PC-3 (cell line): Measurements from ENCODE around the gene RAB40C. TPM values are rescaled to one million over a fixed set of nuclear protein-coding genes. Genes with fewer than 3 reads are reported as not detected.

Source experiments
- ATAC-seq: fragments of 200-7000 bp; cut with Tn5 transposase; 2 replicates; pipeline ENCODE4 v1.9.1; 2020; ENCODE audit warnings: mild to moderate bottlenecking, moderate library complexity
- BruUV-seq: library from RNA; stranded (reverse); fragments of 400-500 nt; replicated peaks from 2 replicates; lab custom pipeline; 2021; lab: Mats Ljungman, UMichigan
- CTCF ChIA-PET: fragments of 300-600 bp; sonication (Branson Sonifier 250); formaldehyde crosslinking; loops from one replicate; lab custom pipeline; 2022; ENCODE audit warnings: antibody characterized with exemption; lab: Charles Lee
- POLR2A ChIA-PET: fragments of 300-600 bp; sonication (Branson Sonifier 250); formaldehyde crosslinking; loops from one replicate; lab custom pipeline; 2022; ENCODE audit warnings: antibody characterized with exemption; ENCODE audit not compliant: unreplicated experiment; lab: Charles Lee
- DNase-seq: peaks from one replicate; pipeline ENCODE4 v3.0.0-alpha.2; 2015
- H2AFZ ChIP-seq: fragments of 300-600 bp; sonication (generic); 2 replicates; pipeline ENCODE4 v1.6.0; 2016; ENCODE audit warnings: antibody characterized with exemption, low read length
- H3F3A ChIP-seq: fragments of 300-600 bp; sonication (generic); one replicate; pipeline ENCODE4 v1.6.0; 2017; ENCODE audit warnings: antibody characterized with exemption, low read length, control low read depth, mild to moderate bottlenecking; ENCODE audit not compliant: unreplicated experiment
- H3K27ac ChIP-seq: fragments of 300-600 bp; sonication (generic); 2 replicates; pipeline ENCODE4 v1.5.1; 2016; ENCODE audit warnings: mild to moderate bottlenecking, low read length
- H3K27me3 ChIP-seq: fragments of 300-600 bp; sonication (generic); 2 replicates; pipeline ENCODE4 v1.6.1; 2016; ENCODE audit warnings: low read length, mixed read lengths
- H3K36me3 ChIP-seq: fragments of 300-600 bp; sonication (generic); 2 replicates; pipeline ENCODE4 v1.6.1; 2016; ENCODE audit warnings: low read depth, mixed run types, low read length, mixed read lengths
- H3K4me1 ChIP-seq: fragments of 300-600 bp; sonication (generic); 2 replicates; pipeline ENCODE4 v1.5.1; 2016; ENCODE audit warnings: low read length; ENCODE audit not compliant: insufficient read depth
- H3K4me2 ChIP-seq: fragments of 300-600 bp; sonication (generic); 2 replicates; pipeline ENCODE4 v1.6.0; 2016; ENCODE audit warnings: low read length
- H3K4me3 ChIP-seq: fragments of 300-600 bp; sonication (generic); 2 replicates; pipeline ENCODE4 v1.5.1; 2016; ENCODE audit warnings: mild to moderate bottlenecking, low read length, mixed read lengths
- H3K79me2 ChIP-seq: fragments of 300-600 bp; sonication (generic); 2 replicates; pipeline ENCODE4 v1.6.1; 2017; ENCODE audit warnings: low read length, mixed read lengths
- H3K9ac ChIP-seq: fragments of 300-600 bp; sonication (generic); 2 replicates; pipeline ENCODE4 v1.6.0; 2016; ENCODE audit warnings: mild to moderate bottlenecking, low read length
- H3K9me2 ChIP-seq: fragments of 300-600 bp; sonication (generic); replicated peaks from 2 replicates; pipeline ENCODE4 v1.6.1; 2016; ENCODE audit warnings: mixed run types, low read length, mixed read lengths
- H3K9me3 ChIP-seq: fragments of 300-600 bp; sonication (generic); 2 replicates; pipeline ENCODE4 v1.6.1; 2016; ENCODE audit warnings: low read length, mixed read lengths
- H4K20me1 ChIP-seq: fragments of 300-600 bp; sonication (generic); 2 replicates; pipeline ENCODE4 v1.6.1; 2016; ENCODE audit warnings: low read length, mixed read lengths
- EZH2 ChIP-seq: fragments of 300-600 bp; sonication (generic); IDR thresholded peaks from one replicate; pipeline ENCODE4 v1.6.1; 2017; ENCODE audit warnings: antibody characterized with exemption, mild to moderate bottlenecking, low read length; ENCODE audit not compliant: unreplicated experiment
- EZH2phosphoT487 ChIP-seq: fragments of 300-600 bp; sonication (generic); IDR thresholded peaks from 2 replicates; pipeline ENCODE4 v1.6.1; 2018; ENCODE audit warnings: mild to moderate bottlenecking, antibody characterized with exemption, low read length, borderline replicate concordance
- intact Hi-C: fragments of 100-400 bp; cut with micrococcal nuclease; formaldehyde crosslinking; loops from 2 replicates; pipeline ENCODE4 v1.9.0; 2023
- total RNA-seq: library from RNA; depleted of rRNA; stranded (reverse); fragments of >200 nt; gene quantifications from 2 replicates; pipeline ENCODE4 v1.2.3, GENCODE V29; 2014
- TF ChIP-seq, protein P1 (sequence below): fragments of 300-600 bp; sonication (generic); conservative IDR thresholded peaks from 2 replicates; pipeline ENCODE4 v1.5.1; 2017; ENCODE audit warnings: antibody characterized with exemption, low read depth, mild to moderate bottlenecking, low read length

The RAB40C gene
- total RNA-seq, 1 experiment from 2014 or later, result 19.5 TPM

DNA sequence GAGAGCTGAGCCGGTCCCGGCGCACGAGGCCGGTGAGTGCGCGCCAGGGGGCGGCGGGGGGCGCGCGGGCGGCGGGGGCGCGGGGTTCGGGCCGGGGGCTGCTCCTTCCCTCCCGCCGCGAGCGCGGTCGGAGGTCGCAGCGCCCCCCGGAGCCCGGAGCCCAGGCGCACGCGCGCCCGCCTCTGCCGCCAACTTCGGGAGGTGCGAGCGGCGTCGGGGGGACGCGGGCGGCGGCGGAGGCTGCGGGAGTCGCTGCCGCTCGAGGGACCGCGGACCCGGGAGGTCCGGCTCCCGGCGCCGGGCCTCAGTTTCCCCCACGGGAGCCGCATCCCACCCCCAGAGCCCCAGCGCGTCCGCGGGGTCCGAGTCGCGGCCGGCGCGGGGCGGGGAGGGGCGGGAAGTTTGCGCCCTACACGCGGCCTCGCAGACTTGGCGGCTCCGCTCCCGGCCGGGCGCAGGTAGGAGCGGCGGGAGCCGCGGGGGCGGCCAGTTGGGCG is 29.6 kb upstream of the RAB40C start, which contains the start of gene PRR35:
TSS of gene PRR35 (plus strand) at position 191 of the 497 bp plus-strand sequence. CDS start 2,901 bp downstream, outside the sequence.
- Histone ChIP-seq H3K9me2 (no peaks in the 10 kb centered on the region), H2AFZ (no peak within 1 kb of the TSS), H3F3A (no peaks in the 10 kb centered on the region), H3K4me1 (no peaks in the 10 kb centered on the region), H3K4me2 (no peak within 1 kb of the TSS), H3K79me2 (no peaks in the 10 kb centered on the region), H3K4me3 (no peak within 1 kb of the TSS), H4K20me1 (no peaks in the 10 kb centered on the region), H3K36me3 (no peaks in the 10 kb centered on the region), H3K27ac (no peak within 1 kb of the TSS), H3K27me3 (peaks cover 13% of the 10 kb centered on the region), H3K9me3 (no peaks in the 10 kb centered on the region), H3K9ac (no peak within 1 kb of the TSS)
- no TSS peak for BruUV-seq
- ATAC-seq, result no peak
- intact Hi-C loops, result no loop called here
- POLR2A ChIA-PET, result no interaction called here
- DNase-seq, result no peak
- TF ChIP-seq EZH2, result no peak
- no peak for TF ChIP-seq EZH2phosphoT487
- TF ChIP-seq, protein P1, sequence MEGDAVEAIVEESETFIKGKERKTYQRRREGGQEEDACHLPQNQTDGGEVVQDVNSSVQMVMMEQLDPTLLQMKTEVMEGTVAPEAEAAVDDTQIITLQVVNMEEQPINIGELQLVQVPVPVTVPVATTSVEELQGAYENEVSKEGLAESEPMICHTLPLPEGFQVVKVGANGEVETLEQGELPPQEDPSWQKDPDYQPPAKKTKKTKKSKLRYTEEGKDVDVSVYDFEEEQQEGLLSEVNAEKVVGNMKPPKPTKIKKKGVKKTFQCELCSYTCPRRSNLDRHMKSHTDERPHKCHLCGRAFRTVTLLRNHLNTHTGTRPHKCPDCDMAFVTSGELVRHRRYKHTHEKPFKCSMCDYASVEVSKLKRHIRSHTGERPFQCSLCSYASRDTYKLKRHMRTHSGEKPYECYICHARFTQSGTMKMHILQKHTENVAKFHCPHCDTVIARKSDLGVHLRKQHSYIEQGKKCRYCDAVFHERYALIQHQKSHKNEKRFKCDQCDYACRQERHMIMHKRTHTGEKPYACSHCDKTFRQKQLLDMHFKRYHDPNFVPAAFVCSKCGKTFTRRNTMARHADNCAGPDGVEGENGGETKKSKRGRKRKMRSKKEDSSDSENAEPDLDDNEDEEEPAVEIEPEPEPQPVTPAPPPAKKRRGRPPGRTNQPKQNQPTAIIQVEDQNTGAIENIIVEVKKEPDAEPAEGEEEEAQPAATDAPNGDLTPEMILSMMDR, result no peak
- CTCF ChIA-PET, result no interaction called here

DNA sequence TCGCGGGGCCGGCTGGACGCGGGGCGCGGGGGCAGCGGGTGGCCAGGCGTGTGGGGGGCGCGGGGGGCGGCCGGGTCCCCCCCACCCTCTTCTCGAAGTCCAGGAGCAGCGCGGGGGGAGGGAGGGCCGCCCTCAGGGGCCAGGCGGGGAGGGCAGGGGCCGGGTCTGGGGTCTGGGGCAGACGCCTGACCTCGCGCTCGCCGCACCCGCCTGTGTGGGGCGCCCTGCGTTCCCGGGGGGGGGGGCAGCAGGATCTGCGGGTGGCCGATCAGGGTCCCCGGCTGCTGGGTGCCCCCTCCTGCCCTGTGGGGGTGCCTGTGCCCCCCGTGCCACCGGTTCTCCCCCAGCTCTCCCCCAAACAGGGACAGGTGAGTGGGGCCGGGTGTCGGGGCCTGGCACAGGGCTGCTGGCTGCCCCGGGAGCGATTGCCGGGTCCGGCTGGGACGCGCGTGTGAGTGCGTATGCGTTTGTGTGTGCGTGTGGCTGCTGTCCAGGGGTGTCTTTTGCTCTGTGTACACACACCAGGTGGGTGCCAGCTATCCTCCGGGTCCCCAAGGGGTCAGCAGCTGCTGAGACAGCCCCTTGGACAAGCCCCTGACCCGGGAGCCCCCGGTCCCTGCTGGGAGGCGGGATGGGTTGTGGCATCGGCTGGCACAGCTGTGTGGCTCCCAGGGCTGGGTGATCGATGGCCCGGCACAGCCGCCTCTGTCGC is 29.0 kb upstream of the RAB40C start:
- BruUV-seq, result no TSS peak
- no peak overlapping the region for H3K4me3 ChIP-seq
- no peaks in the 10 kb centered on the region for H3K9me2 ChIP-seq
- no peaks in the 10 kb centered on the region for H3K4me1 ChIP-seq
- peaks cover 13% of the 10 kb centered on the region for H3K27me3 ChIP-seq
- no peaks in the 10 kb centered on the region for H4K20me1 ChIP-seq
- ATAC-seq (no peak), DNase-seq (no peak)
- H3K4me2 ChIP-seq, result no peak overlapping the region
- POLR2A ChIA-PET, result no interaction called here
- H3K79me2 ChIP-seq, result no peaks in the 10 kb centered on the region
- no peaks in the 10 kb centered on the region for H3K9me3 ChIP-seq
- H3F3A ChIP-seq, result no peaks in the 10 kb centered on the region
- TF ChIP-seq EZH2, result no peak
- TF ChIP-seq, protein P1, result no peak
- TF ChIP-seq EZH2phosphoT487, result no peak
- CTCF ChIA-PET, result no interaction called here
- no peak overlapping the region for H3K9ac ChIP-seq
- no peaks in the 10 kb centered on the region for H3K36me3 ChIP-seq
- no peak overlapping the region for H2AFZ ChIP-seq
- intact Hi-C loops, result no loop called here
- no peak overlapping the region for H3K27ac ChIP-seq

DNA sequence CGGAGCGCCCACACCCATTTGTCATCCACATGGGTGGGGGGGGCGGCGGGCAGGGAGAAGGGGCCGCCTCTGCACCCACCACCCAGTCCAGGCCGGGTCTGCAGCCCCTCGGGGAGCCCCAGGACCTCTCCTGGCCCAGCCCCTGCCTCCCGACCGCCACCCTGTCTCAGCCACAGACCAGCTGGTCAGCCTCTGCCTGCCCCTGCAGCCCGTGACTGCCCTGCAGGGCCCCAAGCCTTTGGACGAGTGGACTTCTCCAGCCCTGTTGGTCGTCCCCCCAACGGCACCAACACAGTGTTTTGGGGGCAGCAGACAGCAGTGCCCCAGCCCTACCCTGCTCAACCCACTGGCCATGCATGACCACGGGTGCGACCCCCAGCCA is 28.5 kb upstream of the RAB40C start:
- ATAC-seq, result no peak
- no TSS peak for BruUV-seq
- intact Hi-C loops, result no loop called here
- POLR2A ChIA-PET, result no interaction called here
- no peak for TF ChIP-seq EZH2phosphoT487
- TF ChIP-seq, protein P1, result no peak
- no peak for TF ChIP-seq EZH2
- no peaks in the 10 kb centered on the region for H3K4me1 ChIP-seq
- no peak for DNase-seq
- H3K4me3 ChIP-seq, result no peak overlapping the region
- CTCF ChIA-PET, result no interaction called here
- H3K9ac ChIP-seq, result no peak overlapping the region
- H3K79me2 ChIP-seq, result no peaks in the 10 kb centered on the region
- no peaks in the 10 kb centered on the region for H3K9me3 ChIP-seq
- no peaks in the 10 kb centered on the region for H3F3A ChIP-seq
- no peaks in the 10 kb centered on the region for H4K20me1 ChIP-seq
- H2AFZ ChIP-seq, result no peak overlapping the region
- no peak overlapping the region for H3K4me2 ChIP-seq
- peaks cover 13% of the 10 kb centered on the region for H3K27me3 ChIP-seq
- H3K27ac ChIP-seq, result no peak overlapping the region
- no peaks in the 10 kb centered on the region for H3K9me2 ChIP-seq
- no peaks in the 10 kb centered on the region for H3K36me3 ChIP-seq
